GM12892 (cell line): ENCODE data around the gene DDX56.

Source experiments
- POLR2A ChIP-seq: IDR thresholded peaks from 2 replicates; pipeline ENCODE4 v1.6.1; 2011; ENCODE audit warnings: low read depth, low read length, control low read depth
- TAF1 ChIP-seq: IDR thresholded peaks from 2 replicates; pipeline ENCODE4 v1.6.1; 2011; ENCODE audit warnings: low read depth, mild to moderate bottlenecking, control low read depth, low read length, borderline replicate concordance

DNA sequence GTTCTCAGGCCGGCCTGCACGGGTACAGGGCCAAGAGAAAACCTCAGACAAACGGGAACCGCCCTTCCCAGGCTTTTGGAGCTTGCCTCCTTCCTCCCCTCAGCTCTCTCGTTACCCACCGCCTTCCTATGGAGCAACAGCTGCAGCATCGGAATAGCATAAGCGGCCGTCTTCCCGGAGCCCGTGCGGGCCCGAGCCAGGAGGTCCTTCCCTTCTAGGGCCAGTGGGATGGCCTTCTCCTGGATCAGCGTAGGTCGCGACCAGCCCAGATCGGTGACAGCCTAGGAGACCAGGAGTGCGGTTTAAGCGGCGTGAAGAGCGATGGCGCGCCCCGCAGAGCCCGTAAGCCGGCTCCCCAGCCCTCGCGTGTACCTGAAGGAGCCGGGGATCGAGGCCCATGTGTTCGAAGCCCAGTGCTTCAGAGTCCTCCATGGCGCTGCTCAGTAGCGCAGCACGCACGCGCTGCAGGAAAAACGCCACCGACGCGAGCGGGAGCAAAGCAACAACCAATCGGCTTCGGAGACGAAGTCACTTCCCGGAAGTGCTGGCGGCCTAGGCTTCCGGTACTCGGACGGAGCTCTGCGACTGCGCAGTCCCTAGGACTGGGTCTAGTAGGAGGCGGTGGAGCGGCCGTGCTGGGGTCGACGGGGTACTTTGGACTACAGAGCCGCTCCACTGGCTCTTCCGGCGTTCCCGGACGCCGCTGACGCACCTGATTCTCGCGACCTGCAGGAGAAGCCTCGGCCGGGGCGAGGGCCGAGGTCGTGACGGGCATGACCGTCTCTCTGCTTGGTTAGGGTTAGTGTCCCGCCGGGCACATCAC lies at the start of gene DDX56:
- peak; percentile 74; the same call in 1 of the 2 replicates for TF ChIP-seq TAF1
- TF ChIP-seq POLR2A = peak; percentile 97
